ENCODE data around the gene ZBED4.

ZBED4 gene

GRCh38 chr22:49856766-49857618 is 3.3 kb downstream of the ZBED4 start:
- no peak for DNase-seq

- DNase-seq = no peak
These were observed 5.2 kb downstream of the ZBED4 start for GRCh38 chr22:49858827-49859226.

GRCh38 chr22:49861642-49862495 is 8.2 kb downstream of the ZBED4 start:
- DNase-seq = no peak

- DNase-seq = no peak
These were observed 8.8 kb downstream of the ZBED4 start for GRCh38 chr22:49862496-49862776.

- DNase-seq = no peak
These were observed 10.3 kb downstream of the ZBED4 start for GRCh38 chr22:49863931-49864330.

GRCh38 chr22:49865156-49865555 is 11.5 kb downstream of the ZBED4 start:
- no peak for DNase-seq

GRCh38 chr22:49866134-49866533 is 12.5 kb downstream of the ZBED4 start:
- no peak for DNase-seq

GRCh38 chr22:49866646-49867045 is 13.0 kb downstream of the ZBED4 start:
- no peak for DNase-seq

GRCh38 chr22:49867303-49868265 is 13.9 kb downstream of the ZBED4 start:
- DNase-seq = no peak

GRCh38 chr22:49869086-49869830 is 15.6 kb downstream of the ZBED4 start:
- no peak for DNase-seq

- DNase-seq = no peak
These were observed 16.4 kb downstream of the ZBED4 start for GRCh38 chr22:49869845-49870712.

GRCh38 chr22:49871482-49871881 is 17.8 kb downstream of the ZBED4 start:
- DNase-seq = no peak

- DNase-seq = no peak
These were observed 18.7 kb downstream of the ZBED4 start for GRCh38 chr22:49872347-49872746.

- DNase-seq = no peak
These were observed 19.7 kb downstream of the ZBED4 start for GRCh38 chr22:49873228-49873940.

- DNase-seq = no peak
These were observed 24.0 kb downstream of the ZBED4 start for GRCh38 chr22:49877642-49878041.

GRCh38 chr22:49878206-49878605 is 24.6 kb downstream of the ZBED4 start:
- no peak for DNase-seq

- DNase-seq = no peak
These were observed 26.2 kb downstream of the ZBED4 start for GRCh38 chr22:49879871-49880270.

GRCh38 chr22:49880281-49880680 is 26.6 kb downstream of the ZBED4 start:
- no peak for DNase-seq

GRCh38 chr22:49881856-49882255 is 28.2 kb downstream of the ZBED4 start:
- no peak for DNase-seq

GRCh38 chr22:49882519-49883293 is 29.1 kb downstream of the ZBED4 start:
- DNase-seq = no peak
